NCI-H1105 treated with DMSO at 0.1 percent for 48 hours (cell line): ENCODE measurements around the gene TCHP.
"Not testable (repeated sequence)": the region's sequence is repeated elsewhere in the genome, so short reads cannot be mapped to it uniquely, and the experiment has no call there.

Experiments
- DNase-seq: peaks from one replicate; lab custom pipeline; 2025; lab: John Stamatoyannopoulos, UW

Gene TCHP, protein sequence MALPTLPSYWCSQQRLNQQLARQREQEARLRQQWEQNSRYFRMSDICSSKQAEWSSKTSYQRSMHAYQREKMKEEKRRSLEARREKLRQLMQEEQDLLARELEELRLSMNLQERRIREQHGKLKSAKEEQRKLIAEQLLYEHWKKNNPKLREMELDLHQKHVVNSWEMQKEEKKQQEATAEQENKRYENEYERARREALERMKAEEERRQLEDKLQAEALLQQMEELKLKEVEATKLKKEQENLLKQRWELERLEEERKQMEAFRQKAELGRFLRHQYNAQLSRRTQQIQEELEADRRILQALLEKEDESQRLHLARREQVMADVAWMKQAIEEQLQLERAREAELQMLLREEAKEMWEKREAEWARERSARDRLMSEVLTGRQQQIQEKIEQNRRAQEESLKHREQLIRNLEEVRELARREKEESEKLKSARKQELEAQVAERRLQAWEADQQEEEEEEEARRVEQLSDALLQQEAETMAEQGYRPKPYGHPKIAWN

DNA sequence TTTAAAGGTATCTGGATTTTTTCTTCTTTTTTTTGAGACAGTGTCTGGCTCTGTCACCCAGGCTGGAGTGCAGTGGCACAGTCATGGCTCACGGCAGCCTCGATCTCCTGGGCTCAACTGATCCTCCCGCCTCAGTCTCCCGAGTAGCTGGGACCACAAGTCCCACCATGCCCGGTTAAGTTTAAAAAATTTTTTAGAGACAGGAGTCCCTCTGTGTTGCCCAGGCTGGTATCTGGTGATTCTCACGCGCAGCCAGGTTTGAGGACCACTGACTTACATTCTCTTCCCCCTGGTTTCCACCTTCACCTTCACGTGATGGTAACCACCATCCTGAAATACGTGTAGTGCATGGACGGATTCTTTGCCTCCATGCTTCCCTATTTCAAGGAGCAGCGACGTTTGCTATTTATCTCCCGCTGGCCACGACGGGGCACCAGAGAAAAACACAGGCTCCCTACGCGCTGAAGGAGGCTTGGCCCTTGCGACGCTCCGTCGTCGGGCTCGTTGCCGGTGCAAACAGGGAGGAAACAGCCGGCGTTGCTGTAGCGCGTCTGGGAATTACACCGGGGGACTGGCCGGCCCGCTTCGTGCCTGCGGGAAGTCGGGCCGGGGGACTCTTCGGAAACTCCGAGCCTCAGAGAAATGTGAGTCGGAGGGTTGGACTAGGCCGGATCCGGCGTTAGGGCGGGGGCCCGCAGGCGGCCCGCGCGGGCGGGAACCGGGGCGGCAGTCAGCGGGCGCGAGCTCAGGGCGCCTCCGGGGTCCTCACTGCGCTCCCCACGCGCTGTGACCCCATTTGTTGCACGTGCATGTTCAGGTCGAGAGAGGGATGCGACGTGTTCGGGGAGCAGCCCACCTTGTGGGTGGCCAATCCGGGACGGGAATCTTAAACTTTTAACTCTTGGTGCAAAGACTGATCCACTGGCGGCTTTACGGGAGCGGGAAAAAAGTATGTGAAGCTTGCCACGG lies at the start of gene TCHP:
TCHP (plus strand) TSS at position 492 of the 969 bp plus-strand sequence. CDS start 2,753 bp downstream, outside the sequence.
- DNase-seq, result peak; percentile 87

DNA sequence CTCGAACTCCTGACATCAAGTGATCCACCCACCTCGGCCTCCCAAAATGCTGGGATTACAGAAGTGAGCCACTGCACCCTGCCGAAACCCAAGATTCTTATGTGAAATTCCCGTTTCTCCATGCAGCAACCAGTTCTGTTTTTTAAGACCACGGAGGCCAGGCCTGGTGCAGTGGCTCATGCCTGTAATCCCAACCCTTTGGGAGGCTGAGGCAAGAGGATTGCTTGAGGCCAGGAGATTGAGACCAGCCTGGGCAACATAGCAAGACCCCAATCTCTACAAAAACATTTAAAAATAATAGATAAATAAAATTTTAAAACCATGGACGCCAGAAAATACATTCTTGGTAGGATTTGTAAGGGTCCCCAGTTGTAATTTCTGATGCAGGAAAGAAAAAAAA lies 49.6 kb upstream of the TCHP start:
- DNase-seq, result not testable (repeated sequence)

DNA sequence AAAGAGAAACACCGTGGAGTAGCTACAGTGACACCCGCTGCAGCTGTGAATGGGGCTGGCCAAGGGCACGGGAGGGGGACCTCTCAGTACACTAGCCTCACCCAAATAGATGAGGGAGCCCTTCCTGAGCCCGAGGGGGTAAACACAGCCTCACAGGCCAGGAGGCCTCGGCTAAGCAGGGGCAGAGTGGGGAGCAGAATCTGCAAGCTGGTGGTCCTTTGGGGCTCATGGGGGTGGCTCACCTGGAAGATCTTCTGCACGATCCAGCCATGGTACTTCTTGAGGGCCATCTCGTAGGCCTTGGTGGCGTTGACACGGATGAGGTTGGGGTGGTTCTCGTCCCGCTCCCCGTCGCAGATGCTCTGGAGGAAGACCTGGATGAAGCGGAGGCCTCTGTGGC lies 44.7 kb upstream of the TCHP start:
- no peak for DNase-seq

DNA sequence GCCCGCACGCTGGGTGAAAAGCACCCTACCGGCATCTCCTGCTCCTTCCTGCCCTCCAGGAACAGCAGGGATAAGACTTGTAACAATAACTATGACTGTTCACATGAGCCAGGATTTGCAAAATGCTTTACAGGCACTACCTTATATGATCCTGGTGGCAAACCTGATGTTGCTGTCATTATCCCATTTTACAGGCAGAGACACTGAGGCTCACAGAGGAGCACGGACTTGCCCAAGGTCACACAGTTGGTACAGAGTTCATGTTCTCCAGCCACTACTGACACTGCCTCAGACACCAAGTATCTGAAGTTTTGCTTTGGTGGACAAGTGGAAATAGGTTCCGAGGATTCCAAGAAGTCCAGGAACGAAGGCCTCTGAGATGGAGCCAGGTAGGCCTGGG lies 42.4 kb upstream of the TCHP start:
- DNase-seq, result no peak

DNA sequence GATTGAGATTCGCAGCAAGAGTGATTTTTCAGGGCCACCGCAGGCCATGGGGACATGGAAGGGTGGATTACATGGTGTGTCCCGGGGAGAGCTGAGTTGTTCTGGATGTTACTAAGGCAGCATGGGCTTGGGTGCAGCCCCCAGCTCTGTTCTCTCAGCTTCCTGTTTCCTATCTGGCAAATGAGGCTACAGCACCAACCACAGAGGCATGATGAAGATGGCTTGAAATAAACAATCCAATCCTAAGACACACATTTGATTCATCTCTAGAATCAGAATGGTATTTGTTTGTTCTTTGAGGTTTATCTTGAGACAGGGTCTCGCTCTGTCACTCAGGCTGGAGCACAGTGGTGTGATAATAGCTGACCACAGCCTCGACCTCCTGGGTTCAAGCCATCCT lies 41.3 kb upstream of the TCHP start:
- DNase-seq, result no peak

DNA sequence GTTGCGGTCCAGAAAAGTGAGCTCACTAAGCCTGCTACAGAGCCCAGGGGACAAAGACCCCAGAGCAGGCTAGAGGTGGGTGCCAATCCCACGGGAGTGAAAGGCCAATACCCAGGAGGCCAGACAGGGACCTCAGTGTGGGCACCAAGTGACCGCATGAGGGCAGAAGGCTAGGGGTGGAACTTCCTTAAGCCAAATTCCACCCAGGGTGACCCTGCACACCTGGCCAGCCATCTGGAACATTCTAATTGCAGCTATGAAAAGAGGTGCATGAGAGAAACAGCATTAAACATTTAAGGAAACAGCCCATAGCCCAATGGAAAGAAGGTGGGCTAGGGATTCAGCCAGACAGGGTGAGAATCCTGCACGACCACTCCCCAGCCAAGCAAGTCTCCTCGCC lies 39.1 kb upstream of the TCHP start:
- DNase-seq, result no peak

DNA sequence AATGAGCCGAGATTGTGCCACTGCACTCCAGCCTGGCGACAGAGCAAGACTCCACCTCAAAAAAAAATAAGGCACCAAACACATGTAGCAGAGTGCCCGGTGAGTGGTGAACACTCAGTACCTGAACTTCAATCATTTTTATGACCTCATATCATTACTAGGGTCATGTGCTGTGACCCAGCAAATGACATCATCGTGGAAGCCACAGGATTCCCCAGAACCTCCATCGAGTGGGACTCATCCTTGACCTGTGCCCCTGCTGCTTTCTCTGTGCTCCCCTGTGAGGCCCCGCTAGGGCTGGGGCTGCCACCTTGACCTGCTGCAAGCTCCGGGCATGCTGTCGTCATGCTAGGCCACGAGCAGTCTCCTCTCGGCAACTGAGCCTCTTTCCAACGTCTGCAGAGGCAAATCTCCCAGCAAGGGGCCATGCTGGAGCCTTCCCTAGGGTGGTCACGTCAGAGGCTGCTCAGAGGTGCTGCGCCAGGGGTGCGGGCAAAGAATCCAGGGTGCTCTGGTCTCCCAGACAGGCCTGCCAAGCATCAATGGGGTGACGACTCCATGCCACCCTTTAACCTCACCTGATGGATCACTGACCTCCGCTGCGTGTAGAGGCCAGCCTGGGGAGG lies 38.3 kb upstream of the TCHP start:
- DNase-seq, result no peak

DNA sequence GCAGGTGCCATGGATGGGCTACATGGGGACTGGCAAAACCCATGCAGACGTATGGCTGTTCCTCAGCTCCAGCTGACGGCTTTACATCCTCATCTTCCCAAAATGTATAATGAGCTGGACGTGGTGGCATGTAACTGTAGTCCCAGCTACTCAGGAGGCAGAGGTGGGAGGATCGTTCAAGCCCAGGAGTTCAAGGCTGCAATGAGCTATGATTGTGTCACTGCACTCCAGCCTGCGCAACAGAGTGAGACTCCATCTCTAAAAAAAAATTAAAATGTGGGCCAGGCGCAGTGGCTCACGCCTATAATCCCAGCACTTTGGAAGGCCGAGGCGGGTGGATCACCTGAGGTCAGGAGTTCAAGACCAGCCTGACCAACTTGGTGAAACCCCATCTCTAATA lies 37.6 kb upstream of the TCHP start:
- not testable (repeated sequence) for DNase-seq

DNA sequence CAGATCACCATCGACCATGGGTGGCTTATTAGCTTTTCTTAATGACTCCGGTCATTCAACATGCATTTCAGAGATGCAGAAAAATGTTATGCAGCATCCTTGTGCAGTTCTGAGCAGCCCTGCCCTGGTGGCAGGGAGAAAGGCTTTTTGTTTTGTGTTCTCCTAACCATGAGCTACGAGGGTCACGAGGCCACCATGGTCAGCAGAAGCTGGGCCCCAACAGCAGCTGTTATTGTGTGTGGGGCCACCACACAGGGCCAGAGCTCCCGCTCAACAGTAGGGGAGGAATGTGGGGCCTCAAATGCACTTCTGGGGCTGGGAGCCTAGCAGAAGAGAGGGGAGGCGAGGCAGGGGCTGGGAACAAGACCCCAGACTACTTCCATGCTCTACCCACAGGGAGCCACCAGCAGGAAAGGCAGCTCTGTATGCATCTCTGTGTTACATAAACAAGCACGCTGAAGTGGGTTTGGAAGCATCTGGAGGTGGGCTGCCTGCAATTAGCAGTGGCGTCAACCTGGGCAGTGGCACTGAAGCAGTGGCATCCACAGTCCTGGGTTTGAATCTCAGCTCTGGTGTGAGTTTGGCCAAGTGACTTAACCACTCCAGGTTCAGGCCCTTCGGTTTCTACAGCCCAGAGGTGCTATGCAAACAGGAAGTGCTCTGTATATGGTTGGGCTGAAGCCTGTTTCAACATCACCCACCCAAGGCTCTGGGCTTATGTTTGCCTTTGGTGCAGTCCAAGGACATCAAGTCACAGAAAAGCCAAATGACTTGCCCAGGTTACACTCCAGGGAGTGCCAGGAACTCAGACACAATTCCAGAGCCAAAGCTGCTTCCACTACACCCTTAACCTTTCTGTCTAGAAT lies 36.0 kb upstream of the TCHP start:
- DNase-seq, result no peak

DNA sequence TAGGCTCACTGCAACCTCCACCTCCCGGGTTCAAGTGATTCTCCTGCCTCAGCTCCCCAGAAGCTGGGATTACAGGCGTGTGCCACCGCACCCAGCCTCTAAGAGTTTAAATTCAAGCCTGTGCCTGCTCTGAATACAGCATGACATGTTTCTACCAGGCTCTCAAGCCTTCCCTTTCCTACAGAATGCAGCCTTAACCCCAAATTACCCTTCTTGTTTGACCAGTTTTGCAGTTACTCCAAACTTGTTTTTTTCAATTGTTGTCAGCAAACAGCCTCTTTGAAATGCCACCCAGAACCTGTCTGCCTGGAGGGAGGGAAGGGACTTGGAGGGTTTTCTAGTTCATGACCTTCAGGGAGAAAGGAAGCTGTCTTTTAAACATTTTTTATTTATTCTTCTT lies 35.2 kb upstream of the TCHP start:
- no peak for DNase-seq

DNA sequence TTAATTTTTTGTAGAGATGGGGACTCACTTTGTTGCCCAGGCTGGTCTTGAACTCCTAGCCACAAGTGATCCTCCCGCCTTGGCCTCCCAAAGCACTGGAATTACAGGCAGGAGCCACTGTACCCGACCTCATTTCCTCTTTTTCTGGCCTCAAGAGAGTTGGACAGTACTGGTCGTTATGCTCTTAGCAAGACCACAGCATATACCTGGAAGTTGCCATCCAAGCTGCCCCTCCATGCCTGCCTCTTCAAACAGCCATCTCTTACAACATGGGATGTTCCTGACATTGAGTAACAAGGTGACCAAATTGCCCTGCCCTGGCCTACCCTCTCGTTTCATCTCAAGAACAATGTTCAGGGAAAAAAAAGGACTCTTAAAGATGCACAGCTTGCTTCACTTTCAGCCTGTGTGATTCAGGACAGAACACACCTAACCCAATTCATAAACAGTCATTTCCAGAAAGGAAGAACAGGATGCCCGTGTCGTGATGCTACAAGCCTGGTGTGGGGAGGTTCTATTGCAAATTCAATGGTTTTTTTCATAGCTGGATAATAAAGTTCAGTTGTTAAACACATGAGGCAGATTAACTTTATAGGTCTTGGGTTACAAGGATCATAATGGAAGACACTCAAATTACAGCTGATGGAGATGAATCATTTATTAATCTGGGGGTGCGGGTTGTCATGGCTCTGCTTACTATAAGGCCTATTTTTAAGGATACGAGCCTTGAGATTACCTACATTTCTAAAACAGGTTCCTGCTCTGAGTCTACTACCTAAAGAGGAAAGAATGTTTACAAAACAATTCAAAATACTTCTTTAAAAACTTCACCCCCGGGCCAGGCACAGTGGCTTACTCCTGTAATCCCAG lies 31.7 kb upstream of the TCHP start:
- no peak for DNase-seq

DNA sequence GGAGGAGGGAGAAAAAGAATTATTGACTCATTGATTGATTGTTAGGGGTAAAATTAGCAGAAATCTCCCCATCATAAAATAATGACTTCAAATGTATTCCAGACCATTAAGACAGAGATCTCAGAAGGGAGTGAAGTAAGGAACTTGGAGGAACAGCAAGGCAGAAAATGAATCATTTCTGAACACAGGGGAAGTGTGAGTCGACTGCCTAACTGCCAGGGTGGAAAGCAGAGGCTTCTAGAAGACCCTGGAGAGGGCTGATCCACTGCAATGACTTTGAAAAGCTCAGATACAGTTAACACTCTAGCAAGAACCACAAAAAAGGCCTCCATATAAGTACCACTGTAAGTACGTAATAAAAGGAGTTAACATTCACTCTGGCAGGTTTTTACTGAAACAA lies 29.4 kb upstream of the TCHP start:
- DNase-seq, result no peak

DNA sequence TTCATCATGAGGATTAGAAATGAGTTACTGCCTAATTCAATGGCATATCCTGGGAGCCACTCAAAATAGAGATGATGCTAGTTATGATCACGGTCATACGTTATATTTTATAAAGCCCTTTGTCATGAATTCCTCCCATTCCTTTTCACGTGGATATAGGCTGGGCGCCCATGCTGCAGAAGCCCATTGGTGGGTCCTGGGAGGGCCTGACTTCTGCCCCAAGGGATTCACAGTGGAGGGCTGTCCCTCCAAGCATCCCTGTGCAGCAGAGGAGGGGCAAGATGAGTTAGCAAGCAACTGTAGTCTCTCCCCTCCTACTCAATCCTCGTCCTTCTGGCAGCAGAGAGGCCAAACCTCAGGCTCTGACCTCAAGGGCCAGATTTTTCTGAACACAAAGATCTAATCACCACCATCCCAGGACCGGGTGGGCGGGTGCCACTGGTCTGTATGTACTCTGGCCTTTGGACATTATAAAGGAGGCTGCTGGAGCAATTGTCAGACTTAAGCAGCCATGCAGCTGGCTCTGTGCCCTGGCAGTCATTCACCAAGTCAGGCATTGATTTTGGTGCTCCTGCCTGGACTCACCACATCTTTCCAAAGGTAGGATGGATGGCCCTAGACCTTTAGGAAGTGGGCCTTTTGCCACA lies 28.3 kb upstream of the TCHP start:
- DNase-seq, result no peak

DNA sequence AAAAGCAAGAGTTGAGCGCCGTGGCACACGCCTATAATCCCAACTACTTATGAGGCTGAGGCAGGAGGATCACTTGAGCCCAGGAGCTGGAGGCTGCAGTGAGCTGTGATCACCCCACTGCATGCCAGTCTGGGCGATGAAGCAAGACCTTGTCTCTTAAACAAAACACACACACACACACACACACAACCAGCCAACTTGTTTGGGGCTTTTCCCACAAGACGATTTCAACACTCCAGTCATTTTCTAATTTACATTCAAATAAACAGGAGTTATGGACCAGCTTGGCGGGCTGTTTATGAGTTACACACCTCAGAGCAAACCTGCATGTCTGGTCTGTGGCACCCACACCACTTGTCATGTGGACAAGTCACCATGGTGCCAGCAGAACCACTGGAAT lies 26.4 kb upstream of the TCHP start:
- DNase-seq, result no peak

DNA sequence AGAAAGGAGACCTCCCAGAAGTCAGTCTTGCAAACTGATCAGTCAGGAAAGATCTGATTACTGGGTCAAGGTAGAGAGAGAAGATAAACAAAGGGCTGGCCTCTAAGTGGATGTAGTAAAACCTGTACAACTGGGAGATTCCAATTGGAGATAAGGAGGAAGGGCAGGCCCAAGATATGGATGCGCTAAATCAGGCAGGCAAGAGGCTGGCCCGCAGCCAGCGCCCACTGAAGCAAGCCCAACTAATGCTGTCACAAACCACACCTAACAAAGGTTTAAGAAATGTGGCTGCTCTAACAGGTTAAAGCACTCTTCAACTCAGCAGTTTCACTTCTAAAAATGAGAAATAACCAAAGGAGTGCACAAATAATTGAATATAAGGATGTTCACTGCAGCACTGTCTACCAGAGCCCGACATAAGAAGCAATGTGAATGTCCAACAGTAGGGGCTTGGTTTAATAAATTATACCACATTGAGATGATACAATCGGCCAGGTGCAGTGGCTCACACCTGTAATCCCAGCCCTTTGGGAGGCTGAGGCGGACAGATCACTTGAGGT lies 24.4 kb upstream of the TCHP start:
- DNase-seq, result peak; percentile 81

DNA sequence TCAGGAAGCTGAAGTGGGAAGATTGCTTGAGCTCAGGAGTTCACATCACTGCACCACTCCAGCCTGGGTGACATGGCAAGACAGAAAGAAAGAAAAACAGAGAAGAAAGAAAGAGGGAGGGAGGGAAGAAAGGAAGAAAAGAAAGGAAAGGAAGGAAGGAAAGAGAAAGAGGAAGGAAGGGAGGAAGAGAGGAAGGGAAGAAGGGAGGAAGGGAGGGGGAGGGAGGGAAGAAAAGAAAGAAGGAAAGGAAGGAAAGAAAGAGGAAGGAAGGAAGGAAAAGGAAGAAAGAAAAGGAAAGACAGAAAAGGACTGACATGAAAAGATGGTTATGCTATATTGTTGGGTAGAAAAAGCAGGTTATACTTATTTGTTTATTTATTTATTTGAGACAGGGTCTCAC lies 23.7 kb upstream of the TCHP start:
- no peak for DNase-seq

DNA sequence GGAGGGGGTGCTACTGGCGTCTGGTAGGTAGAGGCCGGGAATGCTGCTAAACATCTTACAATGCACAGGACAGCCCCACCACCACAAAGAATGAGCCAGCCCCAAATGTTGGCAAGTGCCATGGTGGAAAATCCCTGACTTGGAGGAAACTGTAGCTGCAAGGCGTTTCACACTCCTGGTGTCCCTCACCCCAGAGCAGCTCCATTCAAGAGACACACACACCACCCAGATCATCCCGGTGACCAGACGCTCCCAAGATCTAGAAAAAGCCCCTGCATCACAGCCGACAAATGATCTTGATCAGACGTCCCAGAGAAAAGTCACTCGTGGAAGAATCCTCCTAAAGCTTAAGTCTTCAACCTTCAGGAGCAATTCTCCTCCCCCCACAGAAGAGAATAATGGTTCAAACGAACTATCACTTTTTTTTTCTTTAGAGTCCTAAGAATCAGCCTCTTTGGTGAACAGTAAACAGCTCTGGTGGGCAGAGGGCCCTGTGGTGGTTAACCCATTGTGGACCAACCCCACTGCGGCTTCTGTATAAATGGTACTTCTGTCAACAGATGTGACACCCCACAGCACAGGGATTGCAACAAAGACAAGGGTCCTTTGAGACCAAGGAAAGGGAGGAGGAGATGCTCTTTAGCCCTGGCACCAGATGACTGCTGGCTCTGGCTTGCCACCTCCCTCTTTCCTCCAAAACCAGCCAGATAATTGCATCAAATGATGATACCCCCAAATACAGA lies 22.4 kb upstream of the TCHP start:
- no peak for DNase-seq

DNA sequence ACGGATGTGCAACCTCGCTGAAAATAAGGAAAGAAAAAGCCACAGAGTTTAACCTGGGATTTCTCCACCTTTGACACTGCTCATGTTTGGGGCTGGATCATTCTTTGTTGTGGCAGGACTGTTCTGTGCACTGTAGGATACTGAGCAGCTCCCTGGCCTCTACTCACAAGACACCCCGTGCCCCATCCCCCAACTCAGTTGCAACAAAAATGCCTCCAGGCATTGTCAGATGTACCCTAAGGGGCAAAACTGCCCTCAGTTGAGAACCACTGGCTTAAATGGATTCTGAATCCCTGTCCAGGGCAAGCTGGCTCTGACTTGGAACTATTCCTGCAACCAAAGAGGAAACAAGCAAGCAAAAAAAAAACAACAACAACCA lies 21.8 kb upstream of the TCHP start:
- DNase-seq, result no peak

DNA sequence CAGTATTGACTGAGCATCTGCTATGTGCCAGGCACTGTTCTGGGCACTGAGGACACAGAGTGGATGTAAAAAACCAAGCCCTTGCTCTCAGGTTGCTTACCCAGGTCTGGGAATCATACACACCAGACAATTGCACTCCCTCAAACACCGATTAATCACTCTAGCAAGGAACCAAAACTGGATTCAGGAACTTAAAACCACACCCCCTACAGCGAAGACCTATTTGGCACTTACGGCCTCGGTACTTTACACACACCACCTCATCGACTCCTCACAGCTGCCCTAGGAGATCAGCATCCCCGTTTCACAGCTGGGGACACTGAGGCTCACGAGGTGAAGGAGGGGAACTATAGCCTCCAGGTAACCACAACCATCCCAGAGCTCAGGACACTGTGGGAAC lies 21.3 kb upstream of the TCHP start:
- DNase-seq, result no peak
